Gastroesophageal sphincter (tissue), 4 donors: ENCODE results near the gene NRXN3. TPM values are rescaled to one million over a fixed set of nuclear protein-coding genes. Genes with fewer than 3 reads are reported as not detected.

Experiments
- ATAC-seq: fragments of 150-250 bp; one replicate; pipeline ENCODE4 v1.9.1; 2016; ENCODE audit warnings: mild to moderate bottlenecking, moderate library complexity
- H3K27ac ChIP-seq, 4 donors: fragments of 200-600 bp; sonication (generic) in 3 of 4; 1 replicate in 3 of 4; 2 replicates in 1 of 4; pipeline ENCODE4 v1.5.1; 2016 to 2019
- H3K27me3 ChIP-seq: fragments of 200-600 bp; sonication (generic); one replicate; pipeline ENCODE4 v1.5.1; 2019
- H3K36me3 ChIP-seq, 2 donors: fragments of 200-600 bp; sonication (generic); one replicate each; pipeline ENCODE4 v1.5.1; 2019; ENCODE audit warnings: control low read depth in 1 of 2
- H3K4me1 ChIP-seq, 3 donors: fragments of 200-600 bp; sonication (generic); 1 replicate in 2 of 3; 2 replicates in 1 of 3; pipeline ENCODE4 v1.5.1; 2016 to 2019; ENCODE audit warnings: control low read depth in 2 of 3
- H3K4me3 ChIP-seq, 2 donors: fragments of 200-600 bp; sonication (generic); one replicate each; pipeline ENCODE4 v1.5.1; 2019; ENCODE audit warnings: mild to moderate bottlenecking in 1 of 2, moderate library complexity in 1 of 2
- H3K9me3 ChIP-seq, 3 donors: fragments of 200-600 bp; sonication (generic); one replicate each; pipeline ENCODE4 v1.5.1; 2017 to 2019; ENCODE audit warnings: control low read depth in 2 of 3
- EP300 ChIP-seq: sonication (generic); formaldehyde crosslinking; IDR thresholded peaks from one replicate; pipeline ENCODE4 v1.6.1; 2017; ENCODE audit warnings: antibody characterized with exemption, mild to moderate bottlenecking
- POLR2A ChIP-seq, 2 donors: fragments of 450-650 bp; IDR thresholded peaks; one replicate each; pipeline ENCODE4 v1.6.1; 2017; ENCODE audit warnings: antibody characterized with exemption in 2 of 2, mild to moderate bottlenecking in 2 of 2, moderate library complexity in 1 of 2
- POLR2AphosphoS5 ChIP-seq: sonication (generic); formaldehyde crosslinking; IDR thresholded peaks from one replicate; pipeline ENCODE4 v1.6.1; 2017; ENCODE audit warnings: antibody characterized with exemption
- WGBS, 2 donors: methylation state at CpG; one replicate each; pipeline ENCODE4 v1.1.5; 2018; ENCODE audit warnings: low coverage in 1 of 2; 5-methylcytosine and 5-hydroxymethylcytosine counted together
- total RNA-seq, 4 donors: library from RNA; depleted of rRNA; stranded (reverse); fragments of >200 nt; gene quantifications; one replicate each; pipeline ENCODE4 v1.1.0, GENCODE V29; 2016
- TF ChIP-seq, protein P1 (sequence below), 4 experiments: fragments of 200-600 bp in 2 of 4; fragments of 450-650 bp in 2 of 4; sonication (generic) in 1 of 4; IDR thresholded peaks; one replicate each; pipeline ENCODE4 v1.5.1; 2017 to 2019; ENCODE audit warnings: antibody characterized with exemption in 4 of 4, mild to moderate bottlenecking in 2 of 4, moderate library complexity in 2 of 4

Gene NRXN3
- total RNA-seq, 4 donors from 2014 or later, result 74.2 to 192 (median 98.2) TPM

DNA sequence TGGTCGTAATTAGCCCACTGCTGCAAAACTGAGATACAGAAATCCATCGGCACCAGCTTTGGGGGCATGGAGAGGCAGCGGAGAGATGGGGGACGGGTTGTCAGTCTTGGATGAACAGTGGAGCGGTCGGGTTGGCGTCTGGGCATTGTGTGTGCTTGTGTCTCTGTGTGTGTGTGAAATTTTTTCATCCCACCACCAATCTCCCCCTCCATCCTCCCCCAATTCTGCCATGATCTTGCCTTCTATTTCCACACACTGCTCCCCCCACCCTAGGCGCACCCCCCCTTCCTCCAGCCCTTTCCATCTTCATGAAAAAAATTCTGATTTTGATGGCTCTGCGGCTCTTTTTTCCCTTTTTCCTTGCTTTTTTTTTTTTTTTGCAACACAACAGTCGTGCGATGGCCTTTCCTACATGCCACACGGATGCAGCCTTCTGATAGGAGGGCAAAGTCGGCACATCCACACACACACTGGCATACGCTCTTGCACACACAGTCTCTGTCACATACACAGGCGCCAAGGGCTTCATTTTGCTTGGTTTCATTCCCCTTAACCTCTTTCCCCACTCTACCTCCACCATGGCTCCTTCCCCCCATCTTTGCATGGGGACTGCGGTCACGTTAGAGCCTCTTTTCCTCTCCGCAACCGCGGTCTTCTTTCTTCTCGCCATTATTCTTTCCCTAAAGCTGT, 3.3 kb downstream of the NRXN3 start:
- H3K9me3 ChIP-seq, result no peaks in the 10 kb centered on the region
- H3K4me3 ChIP-seq, result no peak overlapping the region
- WGBS, 2 donors, result 79 to 92% methylated on average over 9 to 15 of the region's 21 CpGs
- peaks cover 50% of the 10 kb centered on the region for H3K27me3 ChIP-seq
- H3K27ac ChIP-seq, result no peak overlapping the region
- H3K36me3 ChIP-seq, result no peaks in the 10 kb centered on the region
- no peak for TF ChIP-seq POLR2AphosphoS5
- TF ChIP-seq, protein P1, sequence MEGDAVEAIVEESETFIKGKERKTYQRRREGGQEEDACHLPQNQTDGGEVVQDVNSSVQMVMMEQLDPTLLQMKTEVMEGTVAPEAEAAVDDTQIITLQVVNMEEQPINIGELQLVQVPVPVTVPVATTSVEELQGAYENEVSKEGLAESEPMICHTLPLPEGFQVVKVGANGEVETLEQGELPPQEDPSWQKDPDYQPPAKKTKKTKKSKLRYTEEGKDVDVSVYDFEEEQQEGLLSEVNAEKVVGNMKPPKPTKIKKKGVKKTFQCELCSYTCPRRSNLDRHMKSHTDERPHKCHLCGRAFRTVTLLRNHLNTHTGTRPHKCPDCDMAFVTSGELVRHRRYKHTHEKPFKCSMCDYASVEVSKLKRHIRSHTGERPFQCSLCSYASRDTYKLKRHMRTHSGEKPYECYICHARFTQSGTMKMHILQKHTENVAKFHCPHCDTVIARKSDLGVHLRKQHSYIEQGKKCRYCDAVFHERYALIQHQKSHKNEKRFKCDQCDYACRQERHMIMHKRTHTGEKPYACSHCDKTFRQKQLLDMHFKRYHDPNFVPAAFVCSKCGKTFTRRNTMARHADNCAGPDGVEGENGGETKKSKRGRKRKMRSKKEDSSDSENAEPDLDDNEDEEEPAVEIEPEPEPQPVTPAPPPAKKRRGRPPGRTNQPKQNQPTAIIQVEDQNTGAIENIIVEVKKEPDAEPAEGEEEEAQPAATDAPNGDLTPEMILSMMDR (IDR thresholded peaks at IDR 0.05), result no peak
- no peak for TF ChIP-seq EP300
- ATAC-seq, result no peak
- H3K4me1 ChIP-seq, result no peaks in the 10 kb centered on the region

DNA sequence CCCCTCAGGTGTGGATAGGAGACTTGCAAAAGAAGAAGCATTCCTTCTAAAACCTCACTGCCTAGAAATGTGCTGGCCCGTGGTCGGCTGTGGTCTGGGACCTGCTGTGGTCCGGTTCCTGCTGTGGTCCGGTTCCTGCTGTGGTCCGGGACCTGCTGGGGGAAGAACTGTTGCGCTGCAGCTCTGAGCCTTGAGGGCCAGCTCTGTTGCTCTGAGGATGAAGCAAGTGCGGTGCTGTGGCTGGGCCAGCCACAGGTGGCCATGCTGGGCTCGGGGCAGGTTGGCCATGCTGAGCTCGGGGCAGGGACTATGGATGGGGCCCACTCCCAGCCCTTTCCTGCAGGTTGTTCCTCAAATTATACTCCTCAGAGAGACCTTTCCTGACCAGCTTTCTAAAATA, 5.2 kb downstream of the NRXN3 start:
- Histone ChIP-seq H3K36me3 (no peaks in the 10 kb centered on the region), H3K27ac (no peak overlapping the region), H3K4me1 (no peaks in the 10 kb centered on the region), H3K9me3 (no peaks in the 10 kb centered on the region), H3K4me3 (no peak overlapping the region), H3K27me3 (peaks cover 40% of the 10 kb centered on the region)
- TF ChIP-seq EP300, result no peak
- no peak for TF ChIP-seq POLR2AphosphoS5
- TF ChIP-seq POLR2A (IDR thresholded peaks at IDR 0.05), result no peak
- TF ChIP-seq, protein P1 (IDR thresholded peaks at IDR 0.05), result no peak
- 90% methylated on average over 2 of the region's 9 CpGs; no CpG with 5 or more reads in 1 of the 2 donors for WGBS, 2 donors
- no peak for ATAC-seq

DNA sequence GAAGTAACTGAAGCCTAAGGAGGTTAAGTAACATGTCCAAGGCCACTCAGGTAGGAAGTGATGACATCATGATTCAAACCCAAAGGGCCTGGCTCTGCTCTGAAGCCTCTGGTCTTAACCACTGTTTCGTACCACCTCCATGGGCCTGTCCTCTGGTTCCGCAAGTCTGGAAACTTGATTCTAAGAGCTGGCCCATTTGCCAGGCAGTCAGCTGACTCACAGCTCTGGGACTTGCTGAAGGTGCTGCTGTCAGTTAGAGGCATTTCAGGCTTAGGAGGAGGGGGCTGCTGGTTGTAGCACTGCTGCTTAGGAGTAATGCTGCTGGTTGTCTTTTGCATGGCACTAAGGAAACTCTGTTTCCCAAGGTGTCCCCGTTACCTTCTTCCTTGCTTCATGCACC, 7.9 kb downstream of the NRXN3 start:
- Histone ChIP-seq H3K27ac (no peak overlapping the region), H3K27me3 (peaks cover 25% of the 10 kb centered on the region), H3K9me3 (no peaks in the 10 kb centered on the region), H3K4me1 (no peaks in the 10 kb centered on the region), H3K4me3 (no peak overlapping the region), H3K36me3 (no peaks in the 10 kb centered on the region)
- TF ChIP-seq POLR2AphosphoS5 (no peak), EP300 (no peak), POLR2A (IDR thresholded peaks at IDR 0.05) (no peak)
- TF ChIP-seq, protein P1 (IDR thresholded peaks at IDR 0.05), result no peak
- no peak for ATAC-seq
- 100% methylated on average over 1 of the region's 3 CpGs; no CpG with 5 or more reads in 1 of the 2 donors for WGBS, 2 donors

DNA sequence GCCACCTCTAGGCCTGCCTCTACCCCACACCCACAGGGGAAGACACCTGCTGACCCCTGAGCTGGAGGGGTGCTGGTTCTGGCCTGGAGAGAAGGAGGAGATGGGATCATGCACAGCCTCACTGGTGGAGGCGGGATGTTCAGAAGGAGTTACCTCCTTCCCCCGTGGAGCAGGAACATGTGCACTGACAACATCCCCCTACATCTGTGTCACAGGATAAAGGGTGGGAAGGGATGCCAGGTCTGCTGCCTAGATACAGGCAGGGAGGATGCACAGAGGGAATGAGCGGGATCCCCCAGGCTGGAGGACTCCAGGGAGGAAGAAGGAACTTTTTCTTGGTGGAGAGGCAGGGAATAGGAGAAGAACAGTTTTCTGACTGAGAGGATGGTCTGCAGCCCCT, 8.8 kb downstream of the NRXN3 start:
- no peaks in the 10 kb centered on the region for H3K9me3 ChIP-seq
- no peaks in the 10 kb centered on the region for H3K4me1 ChIP-seq
- peaks cover 18% of the 10 kb centered on the region for H3K27me3 ChIP-seq
- H3K27ac ChIP-seq, result no peak overlapping the region
- TF ChIP-seq POLR2A (IDR thresholded peaks at IDR 0.05), result no peak
- 69 to 100% methylated on average over 1 to 2 of the region's 3 CpGs for WGBS, 2 donors
- no peak for ATAC-seq
- no peak overlapping the region for H3K4me3 ChIP-seq
- no peaks in the 10 kb centered on the region for H3K36me3 ChIP-seq

DNA sequence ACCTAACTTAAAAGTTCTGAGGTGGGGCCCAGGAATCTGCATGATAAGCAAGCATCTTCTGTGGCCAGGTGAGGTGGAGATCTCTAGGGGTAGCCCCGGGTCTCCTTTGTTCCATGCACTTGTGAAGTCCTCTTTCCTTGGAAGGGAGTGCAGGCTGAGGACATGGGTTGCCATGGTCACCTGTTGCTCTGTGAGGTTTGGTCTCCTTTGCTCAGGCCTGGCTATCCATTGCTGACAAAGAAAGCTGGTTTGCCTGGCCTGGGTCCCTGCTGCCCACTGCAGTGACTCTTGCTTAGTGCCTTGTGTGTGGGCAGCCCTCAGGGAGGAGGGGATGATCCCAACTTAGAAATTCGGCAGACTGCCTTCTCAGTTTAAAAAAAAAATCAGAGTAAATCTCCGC, 11.1 kb downstream of the NRXN3 start:
- Histone ChIP-seq H3K9me3 (no peaks in the 10 kb centered on the region), H3K27me3 (no peaks in the 10 kb centered on the region), H3K4me3 (no peak overlapping the region), H3K4me1 (no peaks in the 10 kb centered on the region), H3K27ac (no peak overlapping the region), H3K36me3 (no peaks in the 10 kb centered on the region)
- no peak for ATAC-seq
- TF ChIP-seq POLR2A (IDR thresholded peaks at IDR 0.05) (no peak), POLR2AphosphoS5 (no peak)
- WGBS, 2 donors, result 38 to 53% methylated on average over 2 of the region's 3 CpGs

DNA sequence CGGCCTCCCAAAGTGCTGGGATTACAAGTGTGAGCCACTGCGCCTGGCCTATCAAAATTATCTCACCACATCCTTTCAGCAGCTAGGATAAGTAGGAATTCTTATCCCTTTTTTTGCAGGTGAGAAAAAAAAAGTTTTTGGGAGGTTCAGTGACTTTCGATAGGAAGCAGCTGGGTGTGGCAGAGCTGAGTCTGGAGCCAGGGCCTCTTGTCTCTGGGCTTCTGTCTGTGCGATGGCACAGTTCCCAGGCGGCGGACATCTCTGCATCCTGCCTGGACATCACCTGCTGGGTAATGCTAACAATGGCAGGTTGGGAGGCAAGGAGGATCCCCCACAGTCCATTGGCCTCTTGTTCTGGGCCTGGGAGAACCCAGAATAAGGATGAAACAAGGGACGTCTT, 12.5 kb downstream of the NRXN3 start:
- Histone ChIP-seq H3K9me3 (no peaks in the 10 kb centered on the region), H3K4me1 (no peaks in the 10 kb centered on the region), H3K4me3 (no peak overlapping the region), H3K27ac (no peak overlapping the region), H3K27me3 (no peaks in the 10 kb centered on the region), H3K36me3 (no peaks in the 10 kb centered on the region)
- 68 to 90% methylated on average over 2 to 7 of the region's 7 CpGs for WGBS, 2 donors
- no peak for ATAC-seq
- TF ChIP-seq, protein P1 (IDR thresholded peaks at IDR 0.05), result no peak
- TF ChIP-seq EP300 (no peak), POLR2A (IDR thresholded peaks at IDR 0.05) (no peak), POLR2AphosphoS5 (no peak)
